Esophagus (tissue), 2 donors: ENCODE data around the gene LGR6. TPM values are rescaled to one million over a fixed set of nuclear protein-coding genes. Genes with fewer than 3 reads are reported as not detected.

ENCODE experiments used
- H3K27ac ChIP-seq, 2 donors: one replicate each; pipeline ENCODE4 v1.5.1; 2013; ENCODE audit warnings: low read depth in 2 of 2, mild to moderate bottlenecking in 2 of 2, inconsistent platforms in 1 of 2, low read length in 1 of 2, moderate library complexity in 1 of 2
- H3K27me3 ChIP-seq, 2 donors: one replicate each; pipeline ENCODE4 v1.6.1; 2013; ENCODE audit warnings: low read length in 2 of 2, control low read depth in 1 of 2, mild to moderate bottlenecking in 1 of 2; ENCODE audit not compliant: insufficient read depth in 2 of 2, control insufficient read depth in 1 of 2
- H3K36me3 ChIP-seq, 2 donors: one replicate each; pipeline ENCODE4 v1.6.1; 2013; ENCODE audit warnings: low read length in 1 of 2; ENCODE audit not compliant: control insufficient read depth in 2 of 2, insufficient read depth in 2 of 2
- H3K4me1 ChIP-seq, 2 donors: one replicate each; pipeline ENCODE4 v1.6.1; 2013; ENCODE audit warnings: low read length in 1 of 2; ENCODE audit not compliant: control insufficient read depth in 2 of 2, insufficient read depth in 2 of 2
- H3K4me3 ChIP-seq, 2 donors: one replicate each; pipeline ENCODE4 v1.5.1; 2013; ENCODE audit warnings: low read length in 2 of 2, mild to moderate bottlenecking in 2 of 2, low read depth in 1 of 2, moderate library complexity in 1 of 2
- H3K9me3 ChIP-seq, 2 donors: one replicate each; pipeline ENCODE4 v1.6.1; 2013; ENCODE audit warnings: mild to moderate bottlenecking in 2 of 2, low read depth in 1 of 2, low read length in 1 of 2, moderate library complexity in 1 of 2; ENCODE audit not compliant: control insufficient read depth in 2 of 2, insufficient read depth in 1 of 2
- WGBS, 2 donors: extraction: QIAGEN DNeasy Blood & Tissue Kit; methylation state at CpG; one replicate each; pipeline ENCODE4 v1.1.7; 2013; 5-methylcytosine and 5-hydroxymethylcytosine counted together
- polyA plus RNA-seq, 2 donors: library from polyadenylated mRNA; stranded (reverse); fragments of 200-250 nt; gene quantifications; one replicate each; pipeline ENCODE4 v1.2.3, GENCODE V29; 2013
- donor health status: healthy with polysubstance abuse.
- donor health status: Bipolar disorder and iron deficiency.

Gene LGR6
- polyA plus RNA-seq, 2 donors, result 4.2 to 6.3 TPM

- no peak overlapping the region for H3K4me3 ChIP-seq
- H3K9me3 ChIP-seq, result no peaks in the 10 kb centered on the region
- H3K4me1 ChIP-seq, result peaks cover 2 to 3% of the 10 kb centered on the region in 2 donors
- peaks cover 0 to 2% of the 10 kb centered on the region in 2 donors for H3K27me3 ChIP-seq
- H3K36me3 ChIP-seq, result no peaks in the 10 kb centered on the region
- H3K27ac ChIP-seq, result no peak overlapping the region
- WGBS, 2 donors, result 65 to 70% methylated on average over 5 of the region's 5 CpGs
Observed at GRCh38 chr1:202205523-202206190, 12.1 kb downstream of the LGR6 start.

- H3K9me3 ChIP-seq, result no peaks in the 10 kb centered on the region
- H3K4me1 ChIP-seq, result peaks cover 2 to 5% of the 10 kb centered on the region in 2 donors
- 38% methylated on average over 1 of the region's 1 CpG for whole genome bisulfite sequencing, 2 donors
- no peak overlapping the region for H3K4me3 ChIP-seq
- peaks cover 0 to 2% of the 10 kb centered on the region in 2 donors for H3K27me3 ChIP-seq
- H3K27ac ChIP-seq, result no peak overlapping the region
- H3K36me3 ChIP-seq, result no peaks in the 10 kb centered on the region
Observed at GRCh38 chr1:202207292-202207691, 13.7 kb downstream of the LGR6 start.

GRCh38 chr1:202208351-202208857, 14.8 kb downstream of the LGR6 start:
- H3K9me3 ChIP-seq, result no peaks in the 10 kb centered on the region
- H3K27ac ChIP-seq, result no peak overlapping the region
- no peaks in the 10 kb centered on the region for H3K36me3 ChIP-seq
- 76 to 87% methylated on average over 11 of the region's 11 CpGs for WGBS, 2 donors
- no peak overlapping the region for H3K4me3 ChIP-seq
- peaks cover 2 to 5% of the 10 kb centered on the region in 2 donors for H3K4me1 ChIP-seq
- peaks cover 0 to 2% of the 10 kb centered on the region in 2 donors for H3K27me3 ChIP-seq

- no peaks in the 10 kb centered on the region for H3K36me3 ChIP-seq
- no peaks in the 10 kb centered on the region for H3K9me3 ChIP-seq
- peaks cover 0 to 2% of the 10 kb centered on the region in 2 donors for H3K27me3 ChIP-seq
- no peak overlapping the region for H3K27ac ChIP-seq
- H3K4me1 ChIP-seq, result peaks cover 2 to 7% of the 10 kb centered on the region in 2 donors
- H3K4me3 ChIP-seq, result no peak overlapping the region
- 23 to 25% methylated on average over 6 of the region's 6 CpGs for WGBS, 2 donors
Observed at GRCh38 chr1:202210385-202210784, 16.8 kb downstream of the LGR6 start.

- no peaks in the 10 kb centered on the region for H3K9me3 ChIP-seq
- peaks cover 0 to 2% of the 10 kb centered on the region in 2 donors for H3K27me3 ChIP-seq
- 98 to 100% methylated on average over 1 of the region's 1 CpG for WGBS, 2 donors
- H3K36me3 ChIP-seq, result no peaks in the 10 kb centered on the region
- no peak overlapping the region for H3K4me3 ChIP-seq
- H3K4me1 ChIP-seq, result peaks cover 2 to 7% of the 10 kb centered on the region in 2 donors
- H3K27ac ChIP-seq, result no peak overlapping the region
Observed at GRCh38 chr1:202210969-202211368, 17.4 kb downstream of the LGR6 start.

GRCh38 chr1:202212787-202213186, 19.2 kb downstream of the LGR6 start:
- Histone ChIP-seq H3K36me3 (no peaks in the 10 kb centered on the region), H3K9me3 (no peaks in the 10 kb centered on the region), H3K4me3 (no peak overlapping the region), H3K27ac (no peak overlapping the region), H3K27me3 (peaks cover 0 to 2% of the 10 kb centered on the region in 2 donors), H3K4me1 (peaks cover 2 to 4% of the 10 kb centered on the region in 2 donors)
- 52% methylated on average over 1 of the region's 1 CpG for WGBS, 2 donors

- WGBS, 2 donors, result 21 to 27% methylated on average over 8 of the region's 8 CpGs
- peaks cover 3 to 4% of the 10 kb centered on the region in 2 donors for H3K27me3 ChIP-seq
- no peaks in the 10 kb centered on the region for H3K9me3 ChIP-seq
- H3K4me1 ChIP-seq, result peaks cover 2 to 4% of the 10 kb centered on the region in 2 donors
- H3K4me3 ChIP-seq, result peak overlapping the region in 1 of 2 donors; percentile 34
- H3K36me3 ChIP-seq, result no peaks in the 10 kb centered on the region
- no peak overlapping the region for H3K27ac ChIP-seq
Observed at GRCh38 chr1:202213361-202214088, 19.9 kb downstream of the LGR6 start.

GRCh38 chr1:202214089-202214843, 20.7 kb downstream of the LGR6 start:
- Histone ChIP-seq H3K4me3 (peak overlapping the region; percentile 4 to 34), H3K9me3 (no peaks in the 10 kb centered on the region), H3K27ac (no peak overlapping the region), H3K27me3 (peaks cover 4% of the 10 kb centered on the region in 2 donors), H3K36me3 (no peaks in the 10 kb centered on the region), H3K4me1 (peaks cover 0 to 4% of the 10 kb centered on the region in 2 donors)
- WGBS, 2 donors, result 2 to 3% methylated on average over 49 to 56 of the region's 56 CpGs

- Histone ChIP-seq H3K36me3 (no peaks in the 10 kb centered on the region), H3K27me3 (peaks cover 2 to 4% of the 10 kb centered on the region in 2 donors), H3K9me3 (no peaks in the 10 kb centered on the region), H3K27ac (no peak overlapping the region), H3K4me3 (no peak overlapping the region), H3K4me1 (peaks cover 0 to 4% of the 10 kb centered on the region in 2 donors)
- WGBS, 2 donors, result 73% methylated on average over 10 of the region's 10 CpGs
Observed at GRCh38 chr1:202215472-202216130, 22.0 kb downstream of the LGR6 start.
